GM12892 (cell line): Measurements from ENCODE around the gene PIAS4.
A peak's percentile ranks its signal among the peaks of the same experiment; 100 is the strongest.

Experiments
- POLR2A ChIP-seq: IDR thresholded peaks from 2 replicates; pipeline ENCODE4 v1.6.1; 2011; ENCODE audit warnings: low read depth, low read length, control low read depth
- TAF1 ChIP-seq: IDR thresholded peaks from 2 replicates; pipeline ENCODE4 v1.6.1; 2011; ENCODE audit warnings: low read depth, mild to moderate bottlenecking, control low read depth, low read length, borderline replicate concordance

- TF ChIP-seq TAF1: no peak
- TF ChIP-seq POLR2A: peak; percentile 62
These were observed 27.7 kb upstream of the PIAS4 start for GRCh38 chr19:3979674-3980352.
